Activated CD4-positive, alpha-beta T cell treated with anti-CD3 and anti-CD28 coated beads for 48 hours (primary cell): ENCODE data around the gene PARPBP.
"Not testable (repeated sequence)": the region's sequence is repeated elsewhere in the genome, so short reads cannot be mapped to it uniquely, and the experiment has no call there.

Experiments used
- DNase-seq: peaks from one replicate; pipeline ENCODE4 v3.0.0-alpha.2; 2020

The PARPBP gene

DNA sequence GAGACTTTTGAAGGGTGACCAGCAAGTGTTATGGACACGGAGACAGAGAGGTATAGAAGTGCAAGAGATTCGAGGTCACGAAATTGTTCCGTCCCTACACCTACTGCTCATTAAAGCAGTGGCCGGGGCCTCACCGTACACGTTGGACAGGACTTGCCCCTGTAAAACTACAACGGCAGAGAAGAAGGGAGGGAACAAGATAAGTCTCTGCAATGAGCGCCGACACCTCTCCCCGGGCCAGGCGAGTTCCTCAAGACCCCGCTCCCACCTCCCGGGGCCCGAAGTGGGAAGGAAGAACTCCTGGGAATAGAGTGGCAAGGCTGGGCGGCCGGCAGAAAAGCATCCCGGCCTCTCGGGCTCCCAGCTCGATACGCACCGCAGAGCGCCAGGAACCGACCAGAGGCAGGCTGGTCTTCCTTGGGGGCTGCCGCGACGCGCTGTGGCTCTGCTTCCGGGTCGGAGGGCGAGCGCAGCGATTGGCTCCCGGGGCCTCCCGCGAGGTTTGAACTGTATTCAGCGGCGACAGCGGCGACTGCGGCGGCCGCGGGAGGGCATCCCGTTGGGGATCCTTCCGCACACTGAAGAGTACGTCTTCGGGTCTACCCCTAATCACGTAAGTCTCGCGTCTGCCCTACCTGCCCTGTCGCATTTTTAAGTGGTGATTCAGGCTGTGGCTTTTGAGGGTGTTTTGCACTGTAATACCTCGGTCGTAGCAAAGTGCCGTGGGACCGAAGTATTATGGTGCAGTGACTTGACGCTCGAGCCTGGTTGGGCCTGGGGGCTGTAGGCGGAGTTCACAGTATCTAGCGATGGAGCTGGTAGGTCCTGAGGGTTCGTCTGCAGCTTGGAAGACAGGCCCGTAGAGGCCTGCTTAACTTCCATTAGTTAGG, at the start of gene PARPBP, which contains the start of gene NUP37:
Gene PARPBP (plus strand): TSS at position 510 of the 890 bp plus-strand sequence. CDS start 3,706 bp downstream, outside the sequence.
Gene NUP37 (minus strand): TSS at position 441 of the 890 bp plus-strand sequence. CDS start 1,596 bp downstream, outside the sequence.
- peak; percentile 94 for DNase-seq

GRCh38 chr12:102072092-102072491, 47.9 kb upstream of the PARPBP start:
- DNase-seq: not testable (repeated sequence)

DNA sequence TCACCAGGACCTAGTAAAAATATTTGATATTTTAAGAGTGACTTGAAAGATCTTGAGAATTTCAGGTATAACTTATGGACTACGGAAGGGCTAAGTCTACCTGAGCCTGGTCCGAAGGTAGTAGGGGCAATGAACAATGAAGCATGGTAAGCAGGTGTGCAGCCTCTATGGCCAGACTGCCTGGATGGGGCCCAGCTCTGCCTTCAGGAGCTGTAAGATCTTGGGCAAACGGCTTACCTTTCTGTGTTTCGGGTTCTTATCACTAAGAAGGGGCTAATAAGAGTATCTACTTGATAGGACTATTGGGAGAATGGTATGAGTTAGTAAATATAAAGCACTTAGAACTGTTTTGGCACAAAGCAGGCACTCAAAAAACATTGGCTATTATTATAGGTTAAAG, 39.1 kb upstream of the PARPBP start:
- DNase-seq: no peak

DNA sequence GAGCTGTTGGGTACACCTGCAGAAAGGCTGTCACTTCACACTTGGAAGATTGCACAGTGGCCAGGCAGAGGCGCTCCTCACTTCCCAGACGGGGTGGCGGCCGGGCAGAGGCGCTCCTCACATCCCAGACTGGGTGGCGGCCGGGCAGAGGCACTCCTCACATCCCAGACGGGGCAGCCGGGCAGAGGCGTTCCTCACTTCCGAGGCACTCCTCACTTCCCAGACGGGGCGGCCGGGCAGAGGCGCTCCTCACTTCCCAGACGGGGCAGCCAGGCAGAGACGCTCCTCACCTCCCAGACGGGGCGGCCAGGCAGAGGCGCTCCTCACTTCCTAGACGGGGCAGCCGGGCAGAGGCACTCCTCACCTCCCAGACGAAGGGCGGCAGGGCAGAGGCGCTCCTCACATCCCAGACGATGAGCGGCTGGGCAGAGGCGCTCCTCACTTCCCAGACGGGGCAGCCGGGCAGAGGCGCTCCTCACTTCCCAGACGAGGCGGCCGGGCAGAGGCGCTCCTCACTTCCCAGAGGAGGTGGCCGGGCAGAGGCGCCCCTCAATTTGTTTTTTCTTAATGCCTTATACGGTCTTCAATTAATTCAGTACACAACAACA, 30.7 kb upstream of the PARPBP start:
- not testable (repeated sequence) for DNase-seq

- no peak for DNase-seq
These were observed 26.7 kb upstream of the PARPBP start for GRCh38 chr12:102093319-102093718.

GRCh38 chr12:102095677-102096263, 24.2 kb upstream of the PARPBP start:
- no peak for DNase-seq

- no peak for DNase-seq
These were observed 23.1 kb upstream of the PARPBP start for GRCh38 chr12:102096855-102097254.

- no peak for DNase-seq
These were observed 13.1 kb upstream of the PARPBP start for GRCh38 chr12:102106905-102107304.

DNA sequence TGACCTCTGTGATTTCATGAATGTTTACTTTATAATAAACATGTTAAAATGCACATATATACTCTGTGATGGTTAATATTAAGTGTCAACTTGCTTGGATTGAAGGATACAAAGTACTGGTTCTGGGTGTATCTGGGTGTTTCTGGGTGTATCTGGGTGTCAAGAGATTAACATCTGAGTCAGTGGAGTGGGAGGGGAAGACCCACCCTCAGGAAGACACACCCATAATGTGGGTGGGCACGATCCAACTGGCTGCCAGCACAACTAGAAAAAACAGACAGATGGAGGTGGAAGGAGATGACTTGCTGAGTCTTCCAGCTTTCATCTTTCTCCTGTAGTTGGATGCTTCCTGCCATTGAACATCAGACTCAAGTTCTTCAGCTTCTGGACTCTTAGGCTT, 12.0 kb upstream of the PARPBP start:
- no peak for DNase-seq

GRCh38 chr12:102110782-102111181, 9.2 kb upstream of the PARPBP start:
- DNase-seq: no peak

- DNase-seq: no peak
These were observed 5.8 kb upstream of the PARPBP start for GRCh38 chr12:102114212-102114611.

DNA sequence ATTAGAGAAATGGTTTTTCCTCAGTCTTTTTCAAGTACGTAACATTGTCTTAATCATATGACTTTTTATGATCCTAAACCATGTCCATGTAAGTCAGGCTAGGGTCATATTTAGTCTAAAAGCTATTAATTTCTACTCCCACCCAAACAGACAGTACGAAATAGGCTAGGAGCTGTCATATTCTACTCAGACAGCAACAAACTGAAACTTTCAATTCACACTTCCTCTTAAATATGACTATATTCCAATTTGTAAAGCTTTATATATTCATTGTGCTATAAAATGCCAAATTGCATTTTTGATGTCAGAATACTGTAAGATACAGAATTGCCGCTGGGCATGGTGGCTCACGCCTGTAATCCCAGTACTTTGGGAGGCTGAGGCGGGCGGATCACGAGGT, 3.6 kb upstream of the PARPBP start:
- no peak for DNase-seq

DNA sequence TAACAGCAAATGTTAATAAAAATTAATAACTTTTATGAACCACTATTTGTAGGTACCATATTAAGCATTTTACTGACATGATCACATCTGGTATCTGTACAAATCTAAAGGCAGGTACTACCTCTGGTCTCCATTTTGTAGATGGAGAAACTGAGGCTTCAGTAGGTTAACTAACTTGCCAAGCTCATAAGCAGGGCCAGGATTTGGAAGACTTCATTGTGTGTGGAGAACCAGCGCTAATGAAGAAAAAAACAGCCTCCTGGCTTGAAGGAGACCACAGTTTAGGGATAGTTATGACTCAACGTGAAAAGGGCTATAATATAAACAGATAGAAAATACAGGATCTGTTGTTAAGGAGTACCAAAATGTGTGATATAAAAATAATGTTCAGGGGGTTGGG, 1.1 kb upstream of the PARPBP start:
- DNase-seq: no peak

GRCh38 chr12:102120564-102120873, 536 bp downstream of the PARPBP start:
- DNase-seq: no peak

DNA sequence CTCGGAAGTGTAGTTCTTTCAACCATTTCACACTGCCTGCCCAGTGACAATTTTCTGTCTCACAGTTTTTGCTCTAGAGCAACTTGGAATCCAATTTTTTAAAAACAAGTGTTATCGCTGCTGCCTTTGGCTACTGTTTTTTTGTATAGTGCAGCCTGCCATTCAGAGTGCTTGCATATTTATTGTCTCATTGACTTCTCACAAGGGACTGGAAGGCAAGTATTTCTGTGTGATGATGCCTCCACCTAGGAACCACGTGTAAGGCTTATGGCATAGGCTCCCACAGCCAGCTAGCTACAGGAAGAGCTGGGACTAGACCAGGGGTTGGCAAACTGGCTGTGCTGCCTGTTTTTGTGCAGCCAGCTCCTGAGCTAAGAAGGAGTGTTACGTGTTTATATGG, 903 bp downstream of the PARPBP start:
- peak; percentile 8 for DNase-seq

DNA sequence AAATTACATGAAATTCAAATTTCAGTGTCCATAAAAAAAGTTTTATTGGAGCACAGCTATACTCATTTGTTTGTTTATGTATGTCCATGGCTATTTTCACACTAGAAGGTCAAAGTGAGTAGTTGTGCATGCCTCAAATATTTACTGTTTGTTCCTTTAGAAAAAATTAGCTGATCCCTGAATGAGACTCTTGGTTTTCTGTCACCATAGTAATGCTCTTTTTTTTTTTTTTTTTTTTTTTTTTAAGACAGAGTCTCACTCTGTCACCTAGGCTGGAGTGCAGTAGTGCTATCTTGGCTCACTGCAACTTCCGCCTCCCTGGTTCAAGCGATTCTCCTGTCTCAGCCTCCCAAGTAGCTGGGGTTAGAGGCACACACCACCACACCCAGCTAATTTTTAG, 1.3 kb downstream of the PARPBP start:
- not testable (repeated sequence) for DNase-seq

GRCh38 chr12:102130720-102131119, 10.7 kb downstream of the PARPBP start:
- not testable (repeated sequence) for DNase-seq

DNA sequence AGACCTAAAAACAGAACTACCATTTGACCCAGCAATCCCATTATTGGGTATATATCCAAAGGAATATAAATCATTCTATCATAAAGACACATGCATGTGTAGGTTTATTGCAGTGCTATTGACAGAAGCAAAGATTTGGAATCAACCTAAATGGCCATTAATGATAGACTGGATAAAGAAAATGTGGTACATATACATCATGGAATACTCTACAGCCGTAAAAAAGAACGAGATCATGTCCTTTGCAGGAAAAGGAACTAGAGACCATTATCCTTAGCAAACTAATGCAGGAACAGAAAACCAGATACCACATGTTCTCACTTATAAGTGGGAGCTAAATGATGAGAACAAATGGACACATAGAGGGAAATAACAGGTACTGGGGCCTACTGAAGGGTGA, 11.5 kb downstream of the PARPBP start:
- DNase-seq: not testable (repeated sequence)

DNA sequence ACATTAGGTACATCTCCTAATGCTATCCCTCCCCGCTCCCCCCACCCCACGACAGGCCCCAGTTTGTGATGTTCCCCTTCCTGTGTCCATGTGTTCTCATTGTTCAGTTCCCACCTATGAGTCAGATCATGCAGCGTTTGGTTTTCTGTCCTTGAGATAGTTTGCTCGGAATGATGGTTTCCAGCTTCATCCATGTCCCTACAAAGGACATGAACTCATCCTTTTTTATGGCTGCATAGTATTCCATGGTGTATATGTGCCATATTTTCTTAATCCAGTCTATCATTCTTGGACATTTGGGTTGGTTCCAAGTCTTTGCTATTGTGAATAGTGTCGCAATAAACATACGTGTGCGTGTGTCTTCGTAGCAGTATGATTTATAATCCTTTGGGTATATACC, 17.6 kb downstream of the PARPBP start:
- not testable (repeated sequence) for DNase-seq

GRCh38 chr12:102142866-102143373, 22.9 kb downstream of the PARPBP start:
- DNase-seq: not testable (repeated sequence)

DNA sequence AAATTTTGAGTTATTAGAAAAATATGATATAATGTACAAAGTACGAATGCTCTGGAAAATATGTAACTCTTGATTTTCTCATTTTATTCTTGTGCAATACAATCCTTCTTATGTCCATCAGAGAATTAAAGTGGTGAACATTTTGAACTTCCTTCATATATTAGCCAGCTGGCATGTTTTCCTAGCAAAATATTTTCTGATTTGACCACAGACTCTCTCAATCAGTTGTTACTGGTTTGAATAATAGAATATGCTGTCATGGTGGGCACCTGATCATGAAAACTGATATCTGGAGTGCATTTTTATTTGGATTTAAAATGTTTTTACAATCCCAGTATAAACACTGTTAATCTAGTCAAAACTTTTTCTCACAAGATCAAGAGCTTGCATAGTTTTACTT, 24.2 kb downstream of the PARPBP start:
- no peak for DNase-seq

DNA sequence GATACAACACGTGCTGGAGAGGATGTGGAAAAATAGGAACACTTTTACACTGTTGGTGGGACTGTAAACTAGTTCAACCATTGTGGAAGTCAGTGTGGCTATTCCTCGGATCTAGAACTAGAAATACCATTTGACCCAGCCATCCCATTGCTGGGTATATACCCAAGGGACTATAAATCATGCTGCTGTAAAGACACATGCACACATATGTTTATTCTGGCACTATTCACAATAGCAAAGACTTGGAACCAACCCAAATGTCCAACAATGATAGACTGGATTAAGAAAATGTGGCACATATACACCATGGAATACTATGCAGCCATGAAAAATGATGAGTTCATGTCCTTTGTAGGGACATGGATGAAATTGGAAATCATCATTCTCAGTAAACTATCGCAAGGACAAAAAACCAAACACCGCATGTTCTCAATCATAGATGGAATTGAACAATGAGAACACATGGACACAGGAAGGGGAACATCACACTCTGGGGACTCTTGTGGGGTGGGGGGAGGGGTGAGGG, 27.1 kb downstream of the PARPBP start:
- DNase-seq: not testable (repeated sequence)

GRCh38 chr12:102155206-102155605, 35.2 kb downstream of the PARPBP start:
- DNase-seq: not testable (repeated sequence)
